Tibial nerve (tissue), 3 donors: ENCODE data around the gene ZNF394.

ENCODE experiments used
- CTCF ChIP-seq, 5 experiments: fragments of 200-600 bp in 3 of 5; fragments of 450-650 bp in 2 of 5; sonication (generic) in 3 of 5; IDR thresholded peaks; one replicate each; pipeline ENCODE4 v1.5.1; 2016 to 2019; ENCODE audit warnings: antibody characterized with exemption in 5 of 5, mild to moderate bottlenecking in 3 of 5, moderate library complexity in 2 of 5
- POLR2A ChIP-seq, 2 donors: fragments of 450-650 bp; IDR thresholded peaks; one replicate each; pipeline ENCODE4 v1.6.1; 2017; ENCODE audit warnings: antibody characterized with exemption in 2 of 2, mild to moderate bottlenecking in 2 of 2, moderate library complexity in 2 of 2

GRCh38 chr7:99460651-99461050 lies 39.4 kb downstream of the ZNF394 start:
- TF ChIP-seq CTCF (IDR thresholded peaks at IDR 0.05) (no peak), POLR2A (IDR thresholded peaks at IDR 0.05) (no peak)
